GM12878 (cell line): ENCODE data around the gene BMP8B.

Experiments
- BHLHE40 ChIP-seq, 2 experiments: fragments of 450-650 bp in 1 of 2; IDR thresholded peaks; 2 replicates each; pipeline ENCODE4 v1.6.1; 2011 to 2017; ENCODE audit warnings: low read depth in 2 of 2, borderline replicate concordance in 1 of 2, improper control_type of control experiment in 1 of 2, low read length in 1 of 2, mild to moderate bottlenecking in 1 of 2
- EZH2 ChIP-seq: IDR thresholded peaks from 2 replicates; pipeline ENCODE4 v1.6.1; 2012; ENCODE audit warnings: low read depth, mild to moderate bottlenecking, control low read depth, inconsistent platforms, low read length, borderline replicate concordance; ENCODE audit not compliant: control insufficient read depth
- HDAC6 ChIP-seq: fragments of 200-600 bp; sonication (generic); IDR thresholded peaks from one replicate; pipeline ENCODE4 v1.8.0; 2017; ENCODE audit warnings: antibody characterized with exemption; ENCODE audit not compliant: unreplicated experiment
- NFYB ChIP-seq: IDR thresholded peaks from 2 replicates; pipeline ENCODE4 v1.6.1; 2011; ENCODE audit warnings: low read depth, mild to moderate bottlenecking, low read length, improper control_type of control experiment, moderate library complexity; ENCODE audit not compliant: insufficient read depth
- POLR2A ChIP-seq: IDR thresholded peaks from 2 replicates; pipeline ENCODE4 v1.6.1; 2011; ENCODE audit warnings: low read depth, mild to moderate bottlenecking, low read length
- RCOR1 ChIP-seq: conservative IDR thresholded peaks from 2 replicates; pipeline ENCODE4 v1.6.1; 2012; ENCODE audit warnings: low read depth, low read length, improper control_type of control experiment
- SRF ChIP-seq, 2 experiments: IDR thresholded peaks; 2 replicates each; pipeline ENCODE4 v1.6.1; 2011; ENCODE audit warnings: low read depth in 2 of 2, low read length in 2 of 2, mild to moderate bottlenecking in 1 of 2, moderate library complexity in 1 of 2
- SUZ12 ChIP-seq: fragments of 200-600 bp; sonication (generic); IDR thresholded peaks from one replicate; pipeline ENCODE4 v1.6.1; 2018; ENCODE audit warnings: antibody characterized with exemption, mild to moderate bottlenecking; ENCODE audit not compliant: unreplicated experiment
- ZNF274 ChIP-seq: IDR thresholded peaks from one replicate; pipeline ENCODE4 v1.8.0; 2011; ENCODE audit not compliant: insufficient read length, insufficient read depth
- ZNF384 ChIP-seq: IDR thresholded peaks from 2 replicates; pipeline ENCODE4 v1.6.1; 2012; ENCODE audit warnings: low read depth, mild to moderate bottlenecking, low read length, improper control_type of control experiment, borderline replicate concordance
- TF ChIP-seq, protein P1 (sequence below), 3 experiments: IDR thresholded peaks in 2 of 3; conservative IDR thresholded peaks in 1 of 3; 2 replicates each; pipeline ENCODE4 v1.5.1; 2011; ENCODE audit warnings: low read depth in 3 of 3, low read length in 3 of 3, mild to moderate bottlenecking in 3 of 3, control low read depth in 2 of 3, moderate library complexity in 2 of 3, inconsistent platforms in 1 of 3, mixed read lengths in 1 of 3; ENCODE audit not compliant: control insufficient read depth in 2 of 3, insufficient read depth in 1 of 3; ENCODE audit errors: extremely low read depth in 1 of 3
- TF ChIP-seq, protein P2 (sequence below): IDR thresholded peaks from 2 replicates; pipeline ENCODE4 v1.6.1; 2012; ENCODE audit warnings: mild to moderate bottlenecking, low read depth, low read length
- TF ChIP-seq, protein P3 (sequence below): IDR thresholded peaks from 2 replicates; pipeline ENCODE4 v1.6.1; 2011; ENCODE audit warnings: mild to moderate bottlenecking, low read depth, low read length, moderate library complexity; ENCODE audit not compliant: insufficient replicate concordance
- TF ChIP-seq, protein P4 (sequence below): fragments of 450-650 bp; IDR thresholded peaks from 2 replicates; pipeline ENCODE4 v1.6.1; 2018; ENCODE audit warnings: mild to moderate bottlenecking, low read depth, moderate library complexity; ENCODE audit not compliant: partially characterized antibody

GRCh38 chr1:39788426-39788757, 273 bp downstream of the BMP8B start:
- TF ChIP-seq, protein P1, sequence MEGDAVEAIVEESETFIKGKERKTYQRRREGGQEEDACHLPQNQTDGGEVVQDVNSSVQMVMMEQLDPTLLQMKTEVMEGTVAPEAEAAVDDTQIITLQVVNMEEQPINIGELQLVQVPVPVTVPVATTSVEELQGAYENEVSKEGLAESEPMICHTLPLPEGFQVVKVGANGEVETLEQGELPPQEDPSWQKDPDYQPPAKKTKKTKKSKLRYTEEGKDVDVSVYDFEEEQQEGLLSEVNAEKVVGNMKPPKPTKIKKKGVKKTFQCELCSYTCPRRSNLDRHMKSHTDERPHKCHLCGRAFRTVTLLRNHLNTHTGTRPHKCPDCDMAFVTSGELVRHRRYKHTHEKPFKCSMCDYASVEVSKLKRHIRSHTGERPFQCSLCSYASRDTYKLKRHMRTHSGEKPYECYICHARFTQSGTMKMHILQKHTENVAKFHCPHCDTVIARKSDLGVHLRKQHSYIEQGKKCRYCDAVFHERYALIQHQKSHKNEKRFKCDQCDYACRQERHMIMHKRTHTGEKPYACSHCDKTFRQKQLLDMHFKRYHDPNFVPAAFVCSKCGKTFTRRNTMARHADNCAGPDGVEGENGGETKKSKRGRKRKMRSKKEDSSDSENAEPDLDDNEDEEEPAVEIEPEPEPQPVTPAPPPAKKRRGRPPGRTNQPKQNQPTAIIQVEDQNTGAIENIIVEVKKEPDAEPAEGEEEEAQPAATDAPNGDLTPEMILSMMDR (IDR thresholded peaks at IDR 0.05 in 2 of 3, conservative IDR thresholded peaks at IDR 0.05 in 1 of 3; ENCODE audit: control insufficient read depth in 2 of 3, extremely low read depth in 1 of 3, insufficient read depth in 1 of 3, low read depth in 3 of 3, low read length in 3 of 3), result no peak
- no peak for TF ChIP-seq RCOR1
- TF ChIP-seq, protein P2, sequence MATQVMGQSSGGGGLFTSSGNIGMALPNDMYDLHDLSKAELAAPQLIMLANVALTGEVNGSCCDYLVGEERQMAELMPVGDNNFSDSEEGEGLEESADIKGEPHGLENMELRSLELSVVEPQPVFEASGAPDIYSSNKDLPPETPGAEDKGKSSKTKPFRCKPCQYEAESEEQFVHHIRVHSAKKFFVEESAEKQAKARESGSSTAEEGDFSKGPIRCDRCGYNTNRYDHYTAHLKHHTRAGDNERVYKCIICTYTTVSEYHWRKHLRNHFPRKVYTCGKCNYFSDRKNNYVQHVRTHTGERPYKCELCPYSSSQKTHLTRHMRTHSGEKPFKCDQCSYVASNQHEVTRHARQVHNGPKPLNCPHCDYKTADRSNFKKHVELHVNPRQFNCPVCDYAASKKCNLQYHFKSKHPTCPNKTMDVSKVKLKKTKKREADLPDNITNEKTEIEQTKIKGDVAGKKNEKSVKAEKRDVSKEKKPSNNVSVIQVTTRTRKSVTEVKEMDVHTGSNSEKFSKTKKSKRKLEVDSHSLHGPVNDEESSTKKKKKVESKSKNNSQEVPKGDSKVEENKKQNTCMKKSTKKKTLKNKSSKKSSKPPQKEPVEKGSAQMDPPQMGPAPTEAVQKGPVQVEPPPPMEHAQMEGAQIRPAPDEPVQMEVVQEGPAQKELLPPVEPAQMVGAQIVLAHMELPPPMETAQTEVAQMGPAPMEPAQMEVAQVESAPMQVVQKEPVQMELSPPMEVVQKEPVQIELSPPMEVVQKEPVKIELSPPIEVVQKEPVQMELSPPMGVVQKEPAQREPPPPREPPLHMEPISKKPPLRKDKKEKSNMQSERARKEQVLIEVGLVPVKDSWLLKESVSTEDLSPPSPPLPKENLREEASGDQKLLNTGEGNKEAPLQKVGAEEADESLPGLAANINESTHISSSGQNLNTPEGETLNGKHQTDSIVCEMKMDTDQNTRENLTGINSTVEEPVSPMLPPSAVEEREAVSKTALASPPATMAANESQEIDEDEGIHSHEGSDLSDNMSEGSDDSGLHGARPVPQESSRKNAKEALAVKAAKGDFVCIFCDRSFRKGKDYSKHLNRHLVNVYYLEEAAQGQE, result no peak
- TF ChIP-seq EZH2, result no peak
- TF ChIP-seq POLR2A, result no peak
- no peak for TF ChIP-seq ZNF384
- no peak for TF ChIP-seq ZNF274
- TF ChIP-seq, protein P3, sequence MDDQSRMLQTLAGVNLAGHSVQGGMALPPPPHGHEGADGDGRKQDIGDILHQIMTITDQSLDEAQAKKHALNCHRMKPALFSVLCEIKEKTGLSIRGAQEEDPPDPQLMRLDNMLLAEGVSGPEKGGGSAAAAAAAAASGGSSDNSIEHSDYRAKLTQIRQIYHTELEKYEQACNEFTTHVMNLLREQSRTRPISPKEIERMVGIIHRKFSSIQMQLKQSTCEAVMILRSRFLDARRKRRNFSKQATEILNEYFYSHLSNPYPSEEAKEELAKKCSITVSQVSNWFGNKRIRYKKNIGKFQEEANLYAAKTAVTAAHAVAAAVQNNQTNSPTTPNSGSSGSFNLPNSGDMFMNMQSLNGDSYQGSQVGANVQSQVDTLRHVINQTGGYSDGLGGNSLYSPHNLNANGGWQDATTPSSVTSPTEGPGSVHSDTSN, result no peak
- TF ChIP-seq SUZ12, result no peak
- TF ChIP-seq, protein P4, sequence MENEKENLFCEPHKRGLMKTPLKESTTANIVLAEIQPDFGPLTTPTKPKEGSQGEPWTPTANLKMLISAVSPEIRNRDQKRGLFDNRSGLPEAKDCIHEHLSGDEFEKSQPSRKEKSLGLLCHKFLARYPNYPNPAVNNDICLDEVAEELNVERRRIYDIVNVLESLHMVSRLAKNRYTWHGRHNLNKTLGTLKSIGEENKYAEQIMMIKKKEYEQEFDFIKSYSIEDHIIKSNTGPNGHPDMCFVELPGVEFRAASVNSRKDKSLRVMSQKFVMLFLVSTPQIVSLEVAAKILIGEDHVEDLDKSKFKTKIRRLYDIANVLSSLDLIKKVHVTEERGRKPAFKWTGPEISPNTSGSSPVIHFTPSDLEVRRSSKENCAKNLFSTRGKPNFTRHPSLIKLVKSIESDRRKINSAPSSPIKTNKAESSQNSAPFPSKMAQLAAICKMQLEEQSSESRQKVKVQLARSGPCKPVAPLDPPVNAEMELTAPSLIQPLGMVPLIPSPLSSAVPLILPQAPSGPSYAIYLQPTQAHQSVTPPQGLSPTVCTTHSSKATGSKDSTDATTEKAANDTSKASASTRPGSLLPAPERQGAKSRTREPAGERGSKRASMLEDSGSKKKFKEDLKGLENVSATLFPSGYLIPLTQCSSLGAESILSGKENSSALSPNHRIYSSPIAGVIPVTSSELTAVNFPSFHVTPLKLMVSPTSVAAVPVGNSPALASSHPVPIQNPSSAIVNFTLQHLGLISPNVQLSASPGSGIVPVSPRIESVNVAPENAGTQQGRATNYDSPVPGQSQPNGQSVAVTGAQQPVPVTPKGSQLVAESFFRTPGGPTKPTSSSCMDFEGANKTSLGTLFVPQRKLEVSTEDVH, result no peak
- no peak for TF ChIP-seq SRF (IDR thresholded peaks at IDR 0.05; ENCODE audit: low read depth in 2 of 2, low read length in 2 of 2)
- no peak for TF ChIP-seq BHLHE40 (IDR thresholded peaks at IDR 0.05; ENCODE audit: borderline replicate concordance in 1 of 2, low read depth in 2 of 2, low read length in 1 of 2)
- TF ChIP-seq NFYB, result no peak
- TF ChIP-seq HDAC6, result no peak
